Left cardiac atrium (tissue), 4 donors: ENCODE data around the gene LEPROT. TPM values are rescaled to one million over a fixed set of nuclear protein-coding genes. Genes with fewer than 3 reads are reported as not detected.

Experiments used
- ATAC-seq, 2 donors: fragments of 200-7000 bp; cut with Tn5 transposase; one replicate each; pipeline ENCODE4 v1.9.1; 2020; ENCODE audit warnings: mild to moderate bottlenecking in 2 of 2, moderate library complexity in 2 of 2
- DNase-seq: peaks from one replicate; pipeline ENCODE4 v3.0.0-alpha.2; 2020
- intact Hi-C, 2 donors: fragments of 100-400 bp; cut with DNase I; formaldehyde crosslinking; loops; one replicate each; pipeline versions ENCODE4 v1.14.1 to v1.15.1; 2022 to 2023
- total RNA-seq, 2 donors: library from RNA; stranded (reverse); fragmentation: NEBNext Ultra II Directional; extraction: Animal tissue kit (Norgen Biotek cat#: 25700); gene quantifications; one replicate each; pipeline ENCODE4 v1.2.1, GENCODE V29; 2021
- donor health status: DM: no; HTN: yes; CAD: no.
- donor health status: DM: no; HTN: yes; CAD: no; lungs with severe emphysema.
- donor health status: DM: yes; HTN: yes; CAD: no.
- donor health status: Dilated cardiomyopathy.

Gene LEPROT
- total RNA-seq, 2 donors from 2014 or later, result 55.0 to 57.5 TPM

GRCh38 chr1:65467536-65467935 lies 47.1 kb downstream of the LEPROT start:
- intact Hi-C loops, result no loop called here
- ATAC-seq, result no peak
- no peak for DNase-seq

GRCh38 chr1:65469126-65469888 lies 48.8 kb downstream of the LEPROT start:
- peak in 1 of 2 donors; percentile 14 for ATAC-seq
- DNase-seq, result no peak
- intact Hi-C loops, result no loop called here

GRCh38 chr1:65469889-65470340 lies 49.4 kb downstream of the LEPROT start:
- intact Hi-C loops, result no loop called here
- no peak for DNase-seq
- peak; percentile 37 to 62 for ATAC-seq

GRCh38 chr1:65470766-65471165 lies 50.3 kb downstream of the LEPROT start:
- no peak for ATAC-seq
- intact Hi-C loops, result no loop called here
- DNase-seq, result no peak

GRCh38 chr1:65471213-65471833 lies 50.9 kb downstream of the LEPROT start:
- ATAC-seq, result peak in 1 of 2 donors; percentile 15
- no peak for DNase-seq
- intact Hi-C loops, result no loop called here

GRCh38 chr1:65471861-65472332 lies 51.4 kb downstream of the LEPROT start:
- intact Hi-C loops, result no loop called here
- ATAC-seq (peak; percentile 60 to 67), DNase-seq (no peak)

- ATAC-seq (no peak), DNase-seq (no peak)
- intact Hi-C loops, result no loop called here
Measured at GRCh38 chr1:65476327-65476726, 55.9 kb downstream of the LEPROT start.

GRCh38 chr1:65477414-65478378 lies 57.2 kb downstream of the LEPROT start:
- intact Hi-C loops, result no loop called here
- DNase-seq, result no peak
- no peak for ATAC-seq

- no peak for ATAC-seq
- intact Hi-C loops, result no loop called here
- no peak for DNase-seq
Measured at GRCh38 chr1:65478379-65479026, 58.0 kb downstream of the LEPROT start.

- intact Hi-C loops, result no loop called here
- DNase-seq, result no peak
- ATAC-seq, result no peak
Measured at GRCh38 chr1:65479554-65480204, 59.2 kb downstream of the LEPROT start.

- ATAC-seq (no peak), DNase-seq (no peak)
- intact Hi-C loops, result no loop called here
Measured at GRCh38 chr1:65480684-65481405, 60.4 kb downstream of the LEPROT start.

- ATAC-seq, result no peak
- no peak for DNase-seq
- intact Hi-C loops, result no loop called here
Measured at GRCh38 chr1:65483993-65484754, 63.7 kb downstream of the LEPROT start.

Other genes with a start within 250 kb of the LEPROT start
- gene DNAJC6, start 111.1 kb upstream of the LEPROT start, total RNA-seq, result 10 to 100 TPM; 13.8 to 15.4 TPM
- gene LEPR, start within 50 bp of the LEPROT start, total RNA-seq, result 10 to 100 TPM in 1 of 2 donors, 1 to 10 TPM in 1; 7.0 to 29.5 TPM